Measurements from ENCODE around the gene PCDHGB7.
"Not testable (repeated sequence)": the region's sequence is repeated elsewhere in the genome, so short reads cannot be mapped to it uniquely, and the experiment has no call there.

The PCDHGB7 gene

DNA sequence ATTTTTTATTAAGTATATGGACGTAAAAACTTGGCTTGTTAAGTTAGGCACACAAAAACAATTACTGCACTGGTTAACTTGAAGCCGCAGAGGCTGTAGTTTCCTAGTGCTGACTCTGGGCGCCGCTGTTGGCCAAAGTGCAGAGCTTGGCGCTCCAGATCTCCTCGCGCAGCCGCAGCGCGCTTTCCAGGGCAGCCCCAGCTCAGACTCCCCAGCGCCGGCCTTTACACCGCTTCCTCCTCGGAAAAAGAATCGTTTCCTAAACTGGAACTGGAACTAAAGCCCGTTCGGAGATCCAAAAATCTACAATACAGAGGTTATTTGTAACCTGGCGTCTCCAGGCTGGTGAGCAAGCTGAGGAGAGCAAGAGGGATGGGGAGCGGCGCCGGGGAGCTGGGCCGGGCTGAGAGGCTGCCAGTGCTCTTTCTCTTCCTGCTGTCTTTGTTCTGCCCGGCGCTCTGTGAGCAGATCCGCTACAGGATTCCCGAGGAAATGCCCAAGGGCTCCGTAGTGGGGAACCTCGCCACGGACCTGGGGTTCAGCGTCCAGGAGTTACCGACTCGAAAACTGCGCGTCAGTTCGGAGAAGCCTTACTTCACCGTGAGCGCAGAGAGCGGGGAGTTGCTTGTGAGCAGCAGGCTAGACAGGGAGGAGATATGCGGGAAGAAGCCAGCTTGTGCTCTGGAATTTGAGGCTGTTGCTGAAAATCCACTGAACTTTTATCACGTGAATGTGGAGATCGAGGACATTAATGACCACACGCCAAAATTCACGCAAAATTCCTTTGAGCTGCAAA lies 19.5 kb upstream of the PCDHGB7 start, which contains the start of gene PCDHGB5:
PCDHGB5 (plus strand) TSS at position 192 of the 796 bp plus-strand sequence; CDS start at position 373, 181 bp downstream.
- not testable (repeated sequence) for DNase-seq (ENCODE audit: low read depth)

DNA sequence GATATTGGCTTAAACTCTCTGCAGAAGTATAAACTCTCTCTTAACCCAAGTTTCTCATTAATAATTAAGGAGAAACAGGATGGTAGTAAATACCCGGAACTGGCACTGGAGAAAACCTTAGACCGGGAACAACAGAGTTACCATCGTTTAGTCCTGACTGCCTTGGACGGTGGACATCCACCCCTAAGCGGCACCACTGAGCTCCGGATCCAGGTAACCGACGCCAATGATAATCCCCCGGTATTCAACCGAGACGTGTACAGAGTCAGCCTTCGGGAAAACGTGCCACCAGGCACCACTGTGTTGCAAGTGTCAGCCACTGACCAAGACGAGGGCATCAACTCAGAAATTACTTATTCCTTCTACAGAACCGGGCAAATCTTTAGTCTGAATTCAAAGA lies 18.9 kb upstream of the PCDHGB7 start:
- DNase-seq (ENCODE audit: low read depth) = no peak

DNA sequence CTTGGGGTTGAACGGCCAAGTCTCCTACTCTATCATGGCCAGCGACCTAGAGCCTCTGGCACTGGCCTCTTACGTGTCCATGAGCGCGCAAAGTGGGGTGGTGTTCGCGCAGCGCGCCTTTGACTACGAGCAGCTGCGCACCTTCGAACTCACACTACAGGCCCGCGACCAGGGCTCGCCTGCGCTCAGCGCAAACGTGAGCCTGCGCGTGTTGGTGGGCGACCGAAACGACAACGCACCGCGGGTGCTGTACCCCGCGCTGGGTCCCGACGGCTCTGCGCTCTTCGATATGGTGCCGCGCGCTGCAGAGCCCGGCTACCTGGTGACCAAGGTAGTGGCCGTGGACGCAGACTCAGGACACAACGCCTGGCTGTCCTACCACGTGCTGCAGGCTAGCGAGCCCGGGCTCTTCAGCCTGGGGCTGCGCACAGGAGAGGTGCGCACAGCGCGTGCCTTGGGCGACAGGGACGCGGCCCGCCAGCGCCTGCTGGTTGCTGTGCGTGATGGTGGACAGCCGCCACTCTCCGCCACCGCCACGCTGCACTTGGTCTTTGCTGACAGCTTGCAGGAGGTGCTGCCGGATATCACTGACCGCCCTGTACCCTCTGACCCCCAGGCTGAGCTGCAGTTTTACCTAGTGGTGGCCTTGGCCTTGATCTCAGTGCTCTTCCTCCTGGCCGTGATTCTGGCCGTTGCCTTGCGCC lies 17.8 kb upstream of the PCDHGB7 start:
- no peak for DNase-seq (ENCODE audit: low read depth)

DNA sequence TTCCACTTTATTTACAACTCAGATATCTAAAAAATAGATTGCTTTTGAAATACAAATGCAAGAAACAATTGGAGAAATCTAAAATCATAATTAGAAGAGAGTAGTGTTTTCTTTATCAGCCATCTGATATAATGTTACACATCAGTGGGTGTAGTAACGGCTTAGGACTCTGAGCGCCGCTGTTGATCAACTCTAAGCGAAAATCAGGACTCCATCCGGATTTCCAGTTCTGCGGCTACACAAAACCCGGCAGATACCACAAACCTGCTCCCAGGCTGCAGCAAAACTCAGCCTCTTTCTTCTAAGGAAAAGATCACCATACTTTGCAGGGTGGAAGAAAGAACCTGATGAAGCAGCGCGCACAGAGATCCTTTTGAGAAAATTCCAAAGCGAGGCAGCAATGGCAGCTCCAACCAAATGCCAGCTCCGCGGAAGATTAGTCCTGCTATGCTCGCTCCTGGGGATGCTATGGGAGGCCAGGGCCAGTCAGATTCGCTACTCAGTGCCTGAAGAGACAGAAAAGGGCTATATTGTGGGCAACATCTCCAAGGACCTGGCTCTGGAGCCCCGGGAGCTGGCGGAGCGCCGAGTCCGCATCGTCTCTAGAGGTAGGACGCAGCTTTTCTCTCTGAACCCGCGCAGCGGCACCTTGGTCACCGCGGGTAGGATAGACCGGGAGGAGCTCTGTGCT lies 14.8 kb upstream of the PCDHGB7 start, which contains the start of gene PCDHGA9:
PCDHGA9 (plus strand) TSS at position 226 of the 691 bp plus-strand sequence; CDS start at position 401, 175 bp downstream.
- no peak for DNase-seq (ENCODE audit: low read depth)

DNA sequence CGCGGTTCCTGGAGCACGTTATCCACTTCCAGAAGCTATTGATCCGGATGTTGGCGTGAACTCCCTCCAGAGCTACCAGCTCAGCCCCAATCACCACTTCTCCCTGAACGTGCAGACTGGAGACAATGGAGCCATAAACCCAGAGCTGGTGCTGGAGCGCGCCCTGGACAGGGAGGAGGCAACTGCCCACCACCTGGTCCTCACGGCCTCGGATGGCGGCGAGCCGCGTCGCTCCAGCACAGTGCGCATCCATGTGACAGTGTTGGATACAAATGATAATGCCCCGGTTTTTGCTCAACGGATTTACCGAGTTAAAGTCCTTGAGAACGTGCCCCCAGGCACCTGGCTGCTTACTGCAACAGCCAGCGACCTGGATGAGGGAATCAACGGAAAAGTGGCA lies 14.1 kb upstream of the PCDHGB7 start:
- no peak for DNase-seq (ENCODE audit: low read depth)

DNA sequence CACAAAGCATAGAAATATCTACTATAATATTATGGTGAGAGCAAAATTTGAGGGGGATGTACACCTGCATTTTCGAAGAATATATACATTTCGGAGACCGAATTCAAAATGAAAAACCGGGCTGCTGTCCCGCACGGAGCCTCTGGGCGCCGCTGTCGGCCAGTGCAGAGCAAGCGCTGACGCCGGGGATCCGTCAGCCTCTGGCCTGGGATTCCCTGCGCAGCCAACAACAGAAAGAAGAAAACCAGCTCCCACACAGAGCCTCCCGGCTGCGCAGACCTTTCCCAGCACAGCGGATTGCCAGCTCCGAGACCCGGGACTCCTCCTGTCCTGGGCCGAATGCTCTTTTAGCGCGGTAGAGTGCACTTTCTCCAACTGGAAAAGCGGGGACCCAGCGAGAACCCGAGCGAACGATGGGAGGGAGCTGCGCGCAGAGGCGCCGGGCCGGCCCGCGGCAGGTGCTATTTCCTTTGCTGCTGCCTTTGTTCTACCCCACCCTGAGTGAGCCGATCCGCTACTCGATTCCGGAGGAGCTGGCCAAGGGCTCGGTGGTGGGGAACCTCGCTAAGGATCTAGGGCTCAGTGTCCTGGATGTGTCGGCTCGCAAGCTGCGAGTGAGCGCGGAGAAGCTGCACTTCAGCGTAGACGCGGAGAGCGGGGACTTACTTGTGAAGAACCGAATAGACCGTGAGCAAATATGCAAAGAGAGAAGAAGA lies 9.5 kb upstream of the PCDHGB7 start, which contains the start of gene PCDHGB6:
PCDHGB6 (plus strand) TSS at position 232 of the 716 bp plus-strand sequence; CDS start at position 414, 182 bp downstream.
- not testable (repeated sequence) for DNase-seq (ENCODE audit: low read depth)

DNA sequence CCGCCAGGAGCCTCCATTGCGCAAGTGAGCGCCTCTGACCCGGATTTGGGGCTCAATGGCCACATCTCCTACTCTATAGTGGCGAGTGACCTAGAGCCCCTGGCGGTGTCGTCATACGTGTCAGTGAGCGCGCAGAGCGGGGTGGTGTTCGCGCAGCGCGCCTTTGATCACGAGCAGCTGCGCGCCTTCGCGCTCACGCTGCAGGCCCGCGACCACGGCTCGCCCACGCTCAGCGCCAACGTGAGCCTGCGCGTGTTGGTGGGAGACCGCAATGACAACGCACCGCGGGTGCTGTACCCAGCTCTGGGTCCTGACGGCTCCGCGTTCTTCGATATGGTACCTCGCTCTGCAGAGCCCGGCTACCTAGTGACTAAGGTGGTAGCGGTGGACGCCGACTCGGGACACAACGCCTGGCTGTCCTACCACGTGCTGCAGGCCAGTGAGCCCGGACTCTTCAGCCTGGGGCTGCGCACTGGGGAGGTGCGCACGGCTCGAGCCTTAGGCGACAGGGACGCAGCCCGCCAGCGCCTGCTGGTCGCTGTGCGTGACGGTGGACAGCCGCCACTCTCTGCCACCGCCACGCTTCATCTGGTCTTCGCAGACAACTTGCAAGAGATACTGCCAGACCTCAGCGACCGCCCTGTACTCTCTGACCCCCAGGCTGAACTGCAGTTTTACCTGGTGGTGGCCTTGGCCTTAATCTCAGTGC lies 7.7 kb upstream of the PCDHGB7 start:
- DNase-seq (ENCODE audit: low read depth) = no peak

DNA sequence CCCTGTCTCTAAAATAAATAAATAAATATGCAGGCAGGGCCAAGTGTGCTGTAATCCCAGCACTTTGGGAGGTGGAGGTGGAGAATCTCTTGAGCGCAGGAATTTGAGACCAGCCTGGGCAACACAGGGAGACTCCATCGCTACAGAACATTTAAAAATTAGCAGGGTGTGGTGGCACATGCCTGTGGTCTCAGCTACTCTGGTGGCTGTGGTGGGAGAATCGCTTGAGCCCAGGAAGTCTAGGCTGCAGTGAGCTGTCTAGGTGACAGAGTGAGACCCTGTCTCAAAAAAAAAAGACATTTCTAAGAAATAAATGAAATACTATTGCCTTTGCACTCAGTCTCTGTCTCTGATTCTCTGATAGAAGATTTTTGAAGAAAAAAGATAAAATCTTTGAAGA lies 5.9 kb upstream of the PCDHGB7 start:
- no peak for DNase-seq (ENCODE audit: low read depth)

DNA sequence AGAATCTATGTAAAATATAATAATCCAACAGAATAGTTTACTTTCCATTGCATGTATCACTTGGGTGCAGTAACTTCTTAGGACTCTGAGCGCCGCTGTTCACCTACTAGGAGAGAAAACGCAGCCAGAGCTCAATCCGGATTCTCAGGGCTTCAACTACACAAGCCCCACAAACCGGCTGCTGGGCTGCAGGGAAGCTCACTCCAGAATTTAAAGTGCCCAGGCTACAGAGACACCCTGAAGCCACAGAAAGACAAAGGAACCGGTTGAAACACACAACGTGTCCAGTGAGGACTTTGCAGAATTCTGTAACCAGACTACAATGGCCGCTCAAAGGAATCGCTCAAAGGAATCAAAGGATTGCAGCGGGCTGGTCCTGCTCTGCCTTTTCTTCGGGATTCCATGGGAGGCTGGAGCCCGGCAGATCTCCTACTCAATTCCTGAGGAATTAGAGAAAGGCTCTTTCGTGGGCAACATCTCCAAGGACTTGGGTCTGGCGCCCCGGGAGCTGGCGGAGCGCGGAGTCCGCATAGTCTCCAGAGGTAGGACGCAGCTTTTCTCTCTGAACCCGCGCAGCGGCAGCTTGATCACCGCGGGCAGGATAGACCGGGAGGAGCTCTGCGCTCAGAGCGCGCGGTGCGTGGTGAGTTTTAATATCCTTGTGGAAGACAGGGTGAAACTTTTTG lies 4.5 kb upstream of the PCDHGB7 start, which contains the start of gene PCDHGA10:
PCDHGA10 (plus strand) TSS at position 134 of the 686 bp plus-strand sequence; CDS start at position 323, 189 bp downstream.
- peak; percentile 17 for DNase-seq (ENCODE audit: low read depth)

DNA sequence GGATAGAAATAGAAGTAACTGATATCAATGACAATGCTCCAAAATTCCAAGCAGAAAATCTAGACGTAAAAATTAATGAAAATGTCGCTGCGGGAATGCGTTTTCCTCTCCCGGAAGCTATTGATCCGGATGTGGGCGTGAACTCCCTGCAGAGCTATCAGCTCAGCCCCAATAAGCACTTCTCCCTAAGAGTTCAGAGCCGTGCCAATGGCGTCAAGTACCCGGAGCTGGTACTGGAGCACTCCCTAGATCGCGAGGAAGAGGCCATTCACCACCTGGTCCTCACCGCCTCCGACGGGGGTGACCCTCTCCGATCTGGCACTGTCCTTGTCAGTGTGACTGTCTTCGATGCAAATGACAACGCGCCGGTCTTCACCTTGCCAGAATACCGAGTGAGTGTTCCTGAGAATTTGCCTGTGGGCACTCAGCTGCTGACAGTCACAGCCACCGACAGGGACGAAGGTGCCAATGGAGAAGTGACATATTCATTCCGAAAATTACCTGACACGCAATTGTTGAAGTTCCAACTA lies 3.9 kb upstream of the PCDHGB7 start:
- no peak for DNase-seq (ENCODE audit: low read depth)

DNA sequence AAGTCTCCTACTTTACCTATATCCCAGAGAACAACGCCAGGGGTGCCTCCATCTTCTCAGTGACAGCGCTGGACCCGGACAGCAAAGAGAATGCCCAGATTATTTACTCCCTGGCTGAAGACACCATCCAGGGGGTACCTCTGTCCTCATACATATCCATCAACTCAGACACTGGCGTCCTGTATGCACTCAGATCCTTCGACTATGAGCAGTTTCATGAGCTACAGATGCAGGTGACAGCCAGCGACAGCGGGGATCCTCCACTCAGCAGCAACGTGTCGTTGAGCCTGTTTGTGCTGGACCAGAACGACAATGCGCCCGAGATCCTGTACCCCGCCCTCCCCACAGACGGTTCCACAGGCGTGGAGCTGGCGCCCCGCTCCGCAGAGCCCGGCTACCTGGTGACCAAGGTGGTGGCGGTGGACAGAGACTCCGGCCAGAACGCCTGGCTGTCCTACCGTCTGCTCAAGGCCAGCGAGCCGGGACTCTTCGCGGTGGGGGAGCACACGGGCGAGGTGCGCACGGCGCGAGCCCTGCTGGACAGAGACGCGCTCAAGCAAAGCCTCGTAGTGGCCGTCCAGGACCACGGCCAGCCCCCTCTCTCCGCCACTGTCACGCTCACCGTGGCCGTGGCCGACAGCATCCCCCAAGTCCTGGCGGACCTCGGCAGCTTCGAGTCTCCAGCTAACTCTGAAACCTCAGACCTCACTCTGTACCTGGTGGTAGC lies 2.8 kb upstream of the PCDHGB7 start:
- DNase-seq (ENCODE audit: low read depth) = not testable (repeated sequence)

DNA sequence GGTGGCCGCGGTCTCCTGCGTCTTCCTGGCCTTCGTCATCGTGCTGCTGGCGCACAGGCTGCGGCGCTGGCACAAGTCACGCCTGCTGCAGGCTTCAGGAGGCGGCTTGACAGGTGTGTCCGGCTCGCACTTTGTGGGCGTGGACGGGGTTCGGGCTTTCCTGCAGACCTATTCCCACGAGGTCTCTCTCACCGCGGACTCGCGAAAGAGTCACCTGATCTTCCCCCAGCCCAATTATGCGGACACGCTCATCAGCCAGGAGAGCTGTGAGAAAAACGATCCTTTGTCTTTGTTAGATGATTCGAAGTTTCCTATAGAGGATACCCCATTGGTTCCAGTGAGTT lies 2.2 kb upstream of the PCDHGB7 start:
- not testable (repeated sequence) for DNase-seq (ENCODE audit: low read depth)

DNA sequence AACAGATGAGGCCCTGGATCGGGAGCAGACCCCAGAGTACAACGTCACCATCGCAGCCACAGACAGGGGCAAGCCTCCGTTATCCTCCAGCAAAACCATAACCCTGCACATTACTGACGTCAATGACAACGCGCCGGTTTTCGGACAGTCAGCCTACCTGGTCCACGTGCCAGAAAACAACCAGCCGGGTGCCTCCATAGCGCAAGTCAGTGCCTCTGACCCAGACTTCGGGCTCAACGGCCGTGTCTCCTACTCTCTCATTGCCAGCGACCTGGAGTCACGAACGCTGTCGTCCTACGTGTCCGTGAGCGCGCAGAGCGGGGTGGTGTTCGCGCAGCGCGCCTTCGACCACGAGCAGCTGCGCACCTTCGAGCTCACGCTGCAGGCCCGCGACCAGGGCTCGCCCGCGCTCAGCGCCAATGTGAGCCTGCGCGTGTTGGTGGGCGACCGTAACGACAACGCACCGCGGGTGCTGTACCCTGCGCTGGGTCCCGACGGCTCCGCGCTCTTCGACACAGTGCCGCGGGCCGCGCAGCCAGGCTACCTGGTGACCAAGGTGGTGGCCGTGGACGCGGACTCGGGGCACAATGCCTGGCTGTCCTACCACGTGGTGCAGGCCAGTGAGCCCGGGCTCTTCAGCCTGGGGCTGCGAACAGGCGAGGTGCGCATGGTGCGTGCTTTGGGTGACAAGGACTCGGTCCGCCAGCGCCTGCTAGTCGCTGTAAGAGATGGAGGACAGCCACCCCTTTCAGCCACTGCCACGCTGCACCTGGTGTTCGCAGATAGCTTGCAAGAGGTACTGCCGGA lies 1.8 kb downstream of the PCDHGB7 start:
- DNase-seq (ENCODE audit: low read depth) = no peak

DNA sequence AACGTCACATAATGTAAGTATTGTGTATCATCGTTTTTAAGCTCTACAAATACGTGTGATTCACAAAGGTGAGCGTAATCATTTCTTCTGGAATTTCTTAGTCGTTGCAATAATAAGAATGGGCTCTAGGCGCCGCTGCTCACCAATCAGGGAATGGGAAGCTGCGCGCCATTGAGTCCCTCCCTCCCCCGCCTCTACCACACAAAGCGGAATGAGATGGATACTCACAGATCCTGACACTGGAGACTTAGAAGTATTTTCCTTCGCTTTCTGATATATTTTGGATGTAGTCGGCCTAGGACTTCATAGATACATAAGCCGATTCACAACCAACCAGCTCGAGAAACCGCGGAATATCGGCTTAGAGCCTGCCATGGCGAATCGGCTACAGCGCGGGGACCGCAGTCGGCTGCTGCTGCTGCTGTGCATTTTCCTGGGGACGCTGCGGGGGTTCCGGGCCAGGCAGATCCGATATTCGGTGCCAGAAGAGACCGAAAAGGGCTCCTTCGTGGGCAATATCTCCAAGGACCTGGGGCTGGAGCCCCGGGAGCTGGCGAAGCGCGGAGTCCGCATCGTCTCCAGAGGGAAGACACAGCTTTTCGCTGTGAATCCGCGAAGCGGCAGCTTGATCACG lies 3.5 kb downstream of the PCDHGB7 start, which contains the start of gene PCDHGA11:
PCDHGA11 (plus strand) TSS at position 197 of the 634 bp plus-strand sequence; CDS start at position 374, 177 bp downstream.
- DNase-seq (ENCODE audit: low read depth) = no peak

DNA sequence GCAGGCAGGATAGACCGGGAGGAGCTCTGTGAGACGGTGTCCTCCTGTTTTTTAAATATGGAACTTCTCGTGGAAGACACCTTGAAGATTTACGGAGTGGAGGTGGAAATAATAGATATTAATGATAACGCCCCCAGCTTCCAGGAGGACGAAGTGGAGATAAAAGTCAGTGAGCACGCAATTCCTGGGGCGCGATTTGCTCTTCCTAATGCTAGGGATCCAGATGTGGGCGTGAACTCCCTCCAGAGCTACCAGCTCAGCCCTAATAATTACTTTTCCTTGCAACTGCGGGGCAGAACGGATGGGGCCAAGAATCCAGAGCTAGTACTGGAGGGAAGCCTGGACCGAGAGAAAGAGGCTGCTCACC lies 4.0 kb downstream of the PCDHGB7 start:
- DNase-seq (ENCODE audit: low read depth) = no peak

DNA sequence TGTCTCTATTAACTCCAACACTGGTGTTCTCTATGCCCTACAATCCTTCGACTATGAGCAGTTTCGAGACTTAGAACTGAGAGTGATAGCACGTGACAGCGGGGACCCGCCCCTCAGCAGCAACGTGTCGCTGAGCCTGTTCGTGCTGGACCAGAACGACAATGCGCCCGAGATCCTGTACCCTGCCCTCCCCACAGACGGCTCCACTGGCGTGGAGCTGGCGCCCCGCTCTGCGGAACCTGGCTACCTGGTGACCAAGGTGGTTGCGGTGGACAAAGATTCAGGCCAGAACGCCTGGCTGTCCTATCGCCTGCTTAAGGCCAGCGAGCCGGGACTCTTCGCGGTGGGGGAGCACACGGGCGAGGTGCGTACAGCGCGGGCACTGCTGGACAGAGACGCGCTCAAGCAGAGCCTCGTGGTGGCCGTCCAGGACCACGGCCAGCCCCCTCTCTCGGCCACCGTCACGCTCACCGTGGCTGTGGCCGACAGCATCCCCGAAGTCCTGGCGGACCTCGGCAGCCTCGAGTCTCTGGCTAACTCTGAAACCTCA lies 5.3 kb downstream of the PCDHGB7 start:
- DNase-seq (ENCODE audit: low read depth) = no peak

DNA sequence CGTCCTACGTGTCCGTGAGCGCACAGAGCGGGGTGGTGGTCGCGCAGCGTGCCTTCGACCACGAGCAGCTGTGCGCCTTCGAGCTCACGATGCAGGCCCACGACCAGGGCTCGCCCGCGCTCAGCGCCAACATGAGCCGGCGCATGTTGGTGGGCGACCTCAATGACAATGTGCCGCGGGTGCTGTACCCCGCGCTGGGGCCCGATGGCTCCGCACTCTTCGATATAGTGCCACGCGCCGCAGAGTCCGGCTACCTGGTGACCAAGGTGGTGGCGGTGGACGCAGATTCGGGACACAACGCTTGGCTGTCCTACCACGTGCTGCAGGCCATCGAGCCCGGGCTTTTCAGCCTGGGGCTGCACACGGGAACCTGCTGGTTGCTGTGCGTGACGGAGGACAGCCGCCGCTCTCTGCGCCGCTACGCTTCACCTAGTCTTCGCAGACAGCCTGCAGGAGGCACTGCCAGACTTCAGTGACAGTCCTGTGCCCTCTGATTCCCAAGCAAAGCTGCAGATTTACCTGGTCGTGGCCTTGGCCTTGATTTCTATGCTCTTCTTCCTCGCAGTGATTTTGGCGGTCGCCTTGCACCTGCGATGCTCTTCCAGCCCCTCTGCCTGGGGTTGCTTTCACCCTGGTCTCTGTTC lies 10.4 kb downstream of the PCDHGB7 start:
- DNase-seq (ENCODE audit: low read depth) = no peak

All from activated T-helper 9 cell treated with anti-CD3 and anti-CD28 coated beads, Interleukin-2, amount 50 U/mL, for 16 hours (primary cell).